GM11168 (cell line): ENCODE results near the gene EIF6.
"Not testable (repeated sequence)": the region's sequence is repeated elsewhere in the genome, so short reads cannot be mapped to it uniquely, and the experiment has no call there.

Source experiments
- in situ Hi-C: fragments of 300-500 bp; cut with MboI; formaldehyde crosslinking; loops from one replicate; pipeline ENCODE4 v1.12.0; 2022; ENCODE audit warnings: low sequenced_read_pairs; ENCODE audit not compliant: unreplicated experiment

Gene EIF6

GRCh38 chr20:35264755-35265154 is 19.8 kb downstream of the EIF6 start:
- in situ Hi-C loops = no loop called here

GRCh38 chr20:35263532-35264341 is 20.8 kb downstream of the EIF6 start:
- in situ Hi-C loops = no loop called here

GRCh38 chr20:35262731-35263531 is 21.6 kb downstream of the EIF6 start:
- in situ Hi-C loops = not testable (repeated sequence)

GRCh38 chr20:35262321-35262720 is 22.3 kb downstream of the EIF6 start:
- in situ Hi-C loops = not testable (repeated sequence)

- in situ Hi-C loops = no loop called here
Measured at GRCh38 chr20:35260426-35260825, 24.1 kb downstream of the EIF6 start.

GRCh38 chr20:35257175-35257909 is 27.2 kb downstream of the EIF6 start:
- in situ Hi-C loops = no loop called here

- in situ Hi-C loops = no loop called here
Measured at GRCh38 chr20:35254448-35254999, 30.0 kb downstream of the EIF6 start.

- in situ Hi-C loops = no loop called here
Measured at GRCh38 chr20:35253010-35253409, 31.6 kb downstream of the EIF6 start.

- in situ Hi-C loops = not testable (repeated sequence)
Measured at GRCh38 chr20:35252598-35252997, 32.0 kb downstream of the EIF6 start.

- in situ Hi-C loops = no loop called here
Measured at GRCh38 chr20:35252037-35252461, 32.5 kb downstream of the EIF6 start.

- in situ Hi-C loops = no loop called here
Measured at GRCh38 chr20:35251613-35251940, 33.0 kb downstream of the EIF6 start.

GRCh38 chr20:35248641-35249475 is 35.7 kb downstream of the EIF6 start:
- in situ Hi-C loops = no loop called here

- in situ Hi-C loops = no loop called here
Measured at GRCh38 chr20:35246723-35247122, 37.8 kb downstream of the EIF6 start.

GRCh38 chr20:35243986-35244385 is 40.6 kb downstream of the EIF6 start:
- in situ Hi-C loops = no loop called here

- in situ Hi-C loops = no loop called here
Measured at GRCh38 chr20:35243317-35243716, 41.3 kb downstream of the EIF6 start.

- in situ Hi-C loops = no loop called here
Measured at GRCh38 chr20:35240811-35241293, 43.7 kb downstream of the EIF6 start.

GRCh38 chr20:35240083-35240810 is 44.3 kb downstream of the EIF6 start:
- in situ Hi-C loops = no loop called here

- in situ Hi-C loops = no loop called here
Measured at GRCh38 chr20:35238735-35239134, 45.8 kb downstream of the EIF6 start.

GRCh38 chr20:35238170-35238569 is 46.4 kb downstream of the EIF6 start:
- in situ Hi-C loops = no loop called here
